Uterus (tissue), 4 donors: ENCODE data around the gene ATP1B3. TPM values are rescaled to one million over a fixed set of nuclear protein-coding genes. Genes with fewer than 3 reads are reported as not detected.
"Not testable (repeated sequence)": the region's sequence is repeated elsewhere in the genome, so short reads cannot be mapped to it uniquely, and the experiment has no call there.

Source experiments
- DNase-seq, 2 donors: peaks; one replicate each; pipeline ENCODE4 v3.0.0-alpha.2; 2019 to 2020
- H3K27ac ChIP-seq, 2 donors: fragments of 200-600 bp; sonication (generic); 1 replicate in 1 of 2; 2 replicates in 1 of 2; pipeline ENCODE4 v1.5.1; 2016 to 2018
- H3K27me3 ChIP-seq, 2 donors: fragments of 200-600 bp; sonication (generic); one replicate each; pipeline ENCODE4 v1.5.1; 2018 to 2019; ENCODE audit warnings: control low read depth in 1 of 2
- H3K36me3 ChIP-seq, 2 donors: fragments of 200-600 bp; sonication (generic); one replicate each; pipeline ENCODE4 v1.5.1; 2019; ENCODE audit warnings: control low read depth in 1 of 2
- H3K4me1 ChIP-seq, 2 donors: fragments of 200-600 bp; sonication (generic); one replicate each; pipeline ENCODE4 v1.5.1; 2018 to 2019; ENCODE audit warnings: control low read depth in 1 of 2
- H3K4me3 ChIP-seq, 2 donors: fragments of 200-600 bp; sonication (generic); 1 replicate in 1 of 2; 2 replicates in 1 of 2; pipeline ENCODE4 v1.5.1; 2018 to 2019; ENCODE audit warnings: mild to moderate bottlenecking in 1 of 2
- H3K9me3 ChIP-seq, 2 donors: fragments of 200-600 bp; sonication (generic); one replicate each; pipeline ENCODE4 v1.5.1; 2019; ENCODE audit warnings: control low read depth in 1 of 2
- POLR2A ChIP-seq, 2 donors: fragments of 450-650 bp; IDR thresholded peaks; one replicate each; pipeline ENCODE4 v1.6.1; 2016; ENCODE audit warnings: antibody characterized with exemption in 2 of 2, mild to moderate bottlenecking in 1 of 2, moderate library complexity in 1 of 2
- intact Hi-C: fragments of 100-400 bp; cut with DNase I; formaldehyde crosslinking; loops from one replicate; pipeline ENCODE4 v1.15.1; 2023; ENCODE audit warnings: low total_unique reads
- small RNA-seq: library from RNA; depleted of rRNA; stranded (forward); fragments of <200 nt; gene quantifications from one replicate; pipeline ENCODE3, GENCODE V24; 2016
- total RNA-seq, 4 donors: library from RNA; depleted of rRNA in 3 of 4; stranded (reverse); fragments of >200 nt in 3 of 4; gene quantifications; one replicate each; pipeline versions ENCODE4 v1.1.0 to v1.2.4, GENCODE V29; 2014 to 2023
- TF ChIP-seq, protein P1 (sequence below), 4 experiments: fragments of 200-600 bp in 2 of 4; fragments of 450-650 bp in 2 of 4; sonication (generic) in 2 of 4; IDR thresholded peaks; one replicate each; pipeline ENCODE4 v1.5.1; 2016 to 2019; ENCODE audit warnings: antibody characterized with exemption in 4 of 4, mild to moderate bottlenecking in 2 of 4, moderate library complexity in 1 of 4
- donor health status: DM: yes; HTN: yes; CAD: no.

Gene ATP1B3
- total RNA-seq, 4 donors from 2014 or later = 33.3 to 98.4 (median 40.3) TPM

DNA sequence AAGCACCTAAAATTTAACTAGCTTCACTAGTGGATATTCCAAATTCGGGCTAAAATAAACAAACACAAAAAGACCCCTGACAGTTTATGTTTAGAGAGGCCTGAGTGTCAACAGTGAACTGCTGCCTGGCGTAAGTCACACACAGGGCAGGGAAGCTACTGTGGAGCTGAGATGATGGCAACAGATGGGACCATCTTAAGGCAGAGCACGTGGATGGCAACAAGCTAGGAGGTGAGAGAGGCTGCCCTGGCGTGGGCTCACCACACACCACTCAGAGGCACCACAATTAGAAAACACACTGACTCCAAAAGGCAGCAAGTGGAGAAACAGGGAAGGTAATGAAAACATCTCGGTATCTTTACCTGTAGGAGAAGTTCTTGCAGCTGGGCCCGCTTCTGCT lies 93.3 kb downstream of the ATP1B3 start:
- Histone ChIP-seq H3K4me1 (no peaks in the 10 kb centered on the region), H3K4me3 (no peak overlapping the region), H3K27me3 (no peaks in the 10 kb centered on the region), H3K36me3 (no peaks in the 10 kb centered on the region), H3K9me3 (no peaks in the 10 kb centered on the region), H3K27ac (no peak overlapping the region)
- DNase-seq = no peak
- TF ChIP-seq, protein P1, sequence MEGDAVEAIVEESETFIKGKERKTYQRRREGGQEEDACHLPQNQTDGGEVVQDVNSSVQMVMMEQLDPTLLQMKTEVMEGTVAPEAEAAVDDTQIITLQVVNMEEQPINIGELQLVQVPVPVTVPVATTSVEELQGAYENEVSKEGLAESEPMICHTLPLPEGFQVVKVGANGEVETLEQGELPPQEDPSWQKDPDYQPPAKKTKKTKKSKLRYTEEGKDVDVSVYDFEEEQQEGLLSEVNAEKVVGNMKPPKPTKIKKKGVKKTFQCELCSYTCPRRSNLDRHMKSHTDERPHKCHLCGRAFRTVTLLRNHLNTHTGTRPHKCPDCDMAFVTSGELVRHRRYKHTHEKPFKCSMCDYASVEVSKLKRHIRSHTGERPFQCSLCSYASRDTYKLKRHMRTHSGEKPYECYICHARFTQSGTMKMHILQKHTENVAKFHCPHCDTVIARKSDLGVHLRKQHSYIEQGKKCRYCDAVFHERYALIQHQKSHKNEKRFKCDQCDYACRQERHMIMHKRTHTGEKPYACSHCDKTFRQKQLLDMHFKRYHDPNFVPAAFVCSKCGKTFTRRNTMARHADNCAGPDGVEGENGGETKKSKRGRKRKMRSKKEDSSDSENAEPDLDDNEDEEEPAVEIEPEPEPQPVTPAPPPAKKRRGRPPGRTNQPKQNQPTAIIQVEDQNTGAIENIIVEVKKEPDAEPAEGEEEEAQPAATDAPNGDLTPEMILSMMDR (IDR thresholded peaks at IDR 0.05) = no peak
- intact Hi-C loops = no loop called here

- DNase-seq = no peak
- Histone ChIP-seq H3K4me3 (no peak overlapping the region), H3K27me3 (no peaks in the 10 kb centered on the region), H3K9me3 (no peaks in the 10 kb centered on the region), H3K4me1 (no peaks in the 10 kb centered on the region), H3K36me3 (no peaks in the 10 kb centered on the region), H3K27ac (no peak overlapping the region)
- intact Hi-C loops = no loop called here
- TF ChIP-seq, protein P1 (IDR thresholded peaks at IDR 0.05) = no peak
- TF ChIP-seq POLR2A (IDR thresholded peaks at IDR 0.05) = no peak
Observed at GRCh38 chr3:141971571-141971970, 95.1 kb downstream of the ATP1B3 start.

- no peaks in the 10 kb centered on the region for H3K4me1 ChIP-seq
- no peak for DNase-seq
- no peaks in the 10 kb centered on the region for H3K27me3 ChIP-seq
- intact Hi-C loops = no loop called here
- TF ChIP-seq POLR2A (IDR thresholded peaks at IDR 0.05) = no peak
- TF ChIP-seq, protein P1 (IDR thresholded peaks at IDR 0.05) = no peak
- no peaks in the 10 kb centered on the region for H3K9me3 ChIP-seq
- no peak overlapping the region for H3K4me3 ChIP-seq
- H3K36me3 ChIP-seq = no peaks in the 10 kb centered on the region
- H3K27ac ChIP-seq = no peak overlapping the region
Observed at GRCh38 chr3:141972399-141972798, 96.0 kb downstream of the ATP1B3 start.

- H3K4me3 ChIP-seq, H3K27ac ChIP-seq, H3K4me1 ChIP-seq, H3K27me3 ChIP-seq, H3K9me3 ChIP-seq, DNase-seq, intact Hi-C loops, H3K36me3 ChIP-seq: not testable (repeated sequence)
Observed at GRCh38 chr3:141974777-141975176, 98.3 kb downstream of the ATP1B3 start.

Small RNAs within 50 kb of the gene (small RNA-seq; reads per million reads assigned to genes)
- gene HMGN2P25 = not detected
- gene RNU6-509P = not detected

Other genes with a start within 250 kb of the ATP1B3 start
- gene RNF7, start 138.3 kb upstream of the ATP1B3 start, total RNA-seq = 10 to 100 TPM; 59.2 to 91.8 (median 70.7) TPM
- gene GRK7, start 113.2 kb upstream of the ATP1B3 start, total RNA-seq = under 1 TPM in 2 of 4 donors, not detected in 2; 0.14 to 0.18 TPM